ENCODE measurements around the gene ZNF644.
"Not testable (repeated sequence)": the region's sequence is repeated elsewhere in the genome, so short reads cannot be mapped to it uniquely, and the experiment has no call there.

ZNF644 gene

GRCh38 chr1:90977522-90977921 lies 44.3 kb downstream of the ZNF644 start:
- DNase-seq = no peak

- no peak for DNase-seq
Observed at GRCh38 chr1:90973897-90974798, 47.7 kb downstream of the ZNF644 start.

DNA sequence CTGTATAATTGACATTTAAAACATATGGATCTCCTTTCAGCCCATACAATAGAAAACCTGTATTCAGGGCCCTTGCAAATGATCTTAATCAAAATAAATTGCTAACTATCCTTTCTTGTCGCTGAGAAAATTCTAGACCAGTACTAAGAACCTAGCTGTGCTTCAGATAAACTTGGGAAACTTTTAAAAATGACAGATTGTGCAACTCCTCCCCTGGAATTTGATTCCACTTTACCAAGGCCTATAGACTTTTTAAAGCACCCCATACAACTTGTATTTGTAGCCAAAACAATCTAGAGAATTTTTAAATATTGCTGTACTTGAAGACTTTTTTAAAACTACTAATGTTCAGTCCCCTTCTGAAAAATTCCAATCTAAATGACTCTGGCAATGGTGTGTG lies 51.6 kb downstream of the ZNF644 start:
- no peak for DNase-seq

DNA sequence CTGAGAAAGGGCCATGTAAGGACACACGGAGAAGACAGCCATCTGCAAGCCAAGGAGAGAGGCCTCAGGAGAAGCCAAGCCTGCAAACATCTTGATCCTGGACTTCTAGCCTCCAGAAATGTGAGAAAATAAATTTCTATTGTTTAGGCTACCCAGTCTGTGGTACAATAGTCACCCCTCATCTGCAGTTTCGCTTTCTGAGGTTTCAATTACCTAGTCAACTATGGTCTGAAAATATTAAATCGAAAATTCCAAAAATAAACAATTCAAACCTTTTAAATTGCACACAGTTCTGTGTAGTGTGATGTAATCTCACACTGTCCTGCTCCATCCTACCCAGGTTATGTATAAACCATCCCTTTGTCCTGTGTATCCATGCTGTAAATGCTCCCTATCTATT lies 52.6 kb downstream of the ZNF644 start:
- no peak for DNase-seq

GRCh38 chr1:90964444-90965035 lies 57.3 kb downstream of the ZNF644 start:
- DNase-seq = peak; percentile 58

GRCh38 chr1:90963651-90964050 lies 58.2 kb downstream of the ZNF644 start:
- DNase-seq = no peak

GRCh38 chr1:90963236-90963635 lies 58.6 kb downstream of the ZNF644 start:
- DNase-seq = no peak

GRCh38 chr1:90959352-90960206 lies 62.3 kb downstream of the ZNF644 start:
- DNase-seq = no peak

DNA sequence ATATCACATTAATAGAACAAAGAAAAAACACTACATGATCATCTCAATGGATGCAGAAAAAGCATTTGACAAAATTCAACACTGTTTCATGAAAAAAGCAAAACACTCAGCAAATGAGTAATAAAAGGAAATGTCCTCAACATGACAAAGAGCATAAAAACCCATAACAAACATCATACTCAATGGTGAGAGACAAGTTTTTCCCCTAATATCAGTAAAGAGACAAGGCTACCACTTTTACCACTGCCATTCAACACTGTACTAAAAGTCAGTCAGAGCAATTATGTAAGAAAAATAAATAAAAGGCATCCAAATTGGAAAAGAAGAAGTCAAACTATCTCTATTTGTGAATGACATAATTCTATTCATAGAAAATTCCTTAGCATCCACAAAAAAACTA lies 64.3 kb downstream of the ZNF644 start:
- no peak for DNase-seq

DNA sequence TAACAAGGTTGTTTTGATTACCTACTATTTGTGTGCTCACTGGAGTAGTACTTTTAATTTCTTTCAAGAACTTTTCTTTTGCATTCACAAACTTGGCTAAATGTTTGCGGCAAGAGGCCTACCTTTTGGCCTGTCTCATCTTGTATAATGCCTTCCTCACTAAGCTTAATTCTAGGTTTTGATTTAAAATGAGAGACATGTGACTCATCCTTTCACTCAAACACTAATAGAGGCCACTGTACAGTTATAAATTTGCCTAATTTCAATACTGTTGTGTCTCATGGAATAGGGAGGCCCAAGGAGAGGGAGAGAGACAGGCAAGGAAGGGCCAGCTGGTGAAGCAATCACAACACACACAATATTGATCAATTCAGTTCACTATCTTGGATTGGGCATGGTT lies 66.1 kb downstream of the ZNF644 start:
- no peak for DNase-seq

GRCh38 chr1:90952906-90953305 lies 68.9 kb downstream of the ZNF644 start:
- no peak for DNase-seq

DNA sequence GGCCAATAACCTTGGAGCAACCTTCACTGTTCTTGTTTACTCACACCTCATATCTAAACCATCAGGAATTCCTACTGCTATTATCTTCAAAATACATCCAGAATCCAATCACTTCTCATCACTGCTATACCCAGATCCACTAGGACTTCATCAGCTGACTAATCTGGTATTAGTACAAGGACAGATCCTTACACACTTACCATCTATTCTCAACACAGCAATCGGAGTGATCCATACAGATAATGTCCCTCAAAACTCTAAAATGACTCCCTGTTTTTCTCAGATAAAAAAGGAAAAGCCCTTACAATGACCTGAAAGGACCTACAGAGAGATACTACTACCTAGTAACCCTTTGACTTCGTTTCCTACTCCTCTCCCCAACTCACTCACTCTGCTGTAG lies 70.8 kb downstream of the ZNF644 start:
- no peak for DNase-seq

DNA sequence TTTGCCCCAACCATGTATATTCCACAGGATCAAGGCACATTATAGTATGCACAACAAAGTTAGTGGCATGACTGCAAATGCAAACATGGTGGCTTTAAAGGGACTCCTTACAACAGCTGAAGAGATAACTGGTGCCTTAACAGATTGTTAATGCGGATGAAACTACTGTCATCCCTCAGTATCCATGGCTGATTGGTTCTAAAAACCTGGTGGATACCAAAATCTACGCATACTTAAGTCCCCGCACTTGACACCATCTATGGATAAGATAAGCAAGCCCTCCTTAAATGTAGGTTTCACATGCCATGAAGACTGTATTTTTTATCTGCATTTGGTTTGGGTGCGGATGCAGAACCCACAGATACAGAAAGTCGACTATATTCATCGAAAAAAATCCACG lies 73.5 kb downstream of the ZNF644 start:
- no peak for DNase-seq

- no peak for DNase-seq
Observed at GRCh38 chr1:90946630-90947029, 75.2 kb downstream of the ZNF644 start.

DNA sequence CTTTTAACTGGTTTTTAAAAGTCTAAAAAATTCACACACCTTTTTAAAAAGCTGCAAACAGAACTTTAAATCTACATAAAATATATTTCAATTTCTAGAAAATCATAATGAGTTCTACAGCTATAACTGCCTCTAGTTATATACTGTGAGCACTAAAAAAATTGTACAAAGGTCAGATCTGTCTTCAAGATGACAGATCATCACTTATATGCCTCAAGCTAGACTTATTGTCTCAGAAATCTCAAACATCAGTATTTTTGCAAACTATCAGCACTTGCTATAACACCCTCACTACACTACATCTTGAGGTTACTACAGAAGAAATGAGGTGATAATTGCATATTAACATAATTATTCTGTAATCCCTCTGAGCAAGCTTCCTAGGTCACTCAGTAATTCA lies 76.5 kb downstream of the ZNF644 start:
- DNase-seq = no peak

DNA sequence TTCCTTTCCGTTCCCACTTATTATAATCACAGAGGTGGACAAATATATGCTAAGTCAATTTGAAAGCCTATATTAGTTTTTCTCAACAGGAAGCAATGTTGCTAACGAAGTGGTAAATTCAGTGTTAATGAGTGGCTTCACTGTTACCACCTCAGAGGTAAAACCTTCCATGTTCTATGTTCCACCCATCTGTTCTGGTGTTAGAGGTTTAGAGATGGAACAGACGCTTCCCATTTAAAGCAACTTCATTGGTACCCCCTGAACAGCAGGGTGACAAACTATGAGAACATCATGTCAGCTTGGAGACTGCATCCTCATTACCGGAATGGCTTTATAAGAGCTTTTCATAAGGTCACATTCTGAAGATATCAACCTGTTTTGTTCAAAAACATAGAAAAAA lies 77.9 kb downstream of the ZNF644 start:
- DNase-seq = peak; percentile 7

DNA sequence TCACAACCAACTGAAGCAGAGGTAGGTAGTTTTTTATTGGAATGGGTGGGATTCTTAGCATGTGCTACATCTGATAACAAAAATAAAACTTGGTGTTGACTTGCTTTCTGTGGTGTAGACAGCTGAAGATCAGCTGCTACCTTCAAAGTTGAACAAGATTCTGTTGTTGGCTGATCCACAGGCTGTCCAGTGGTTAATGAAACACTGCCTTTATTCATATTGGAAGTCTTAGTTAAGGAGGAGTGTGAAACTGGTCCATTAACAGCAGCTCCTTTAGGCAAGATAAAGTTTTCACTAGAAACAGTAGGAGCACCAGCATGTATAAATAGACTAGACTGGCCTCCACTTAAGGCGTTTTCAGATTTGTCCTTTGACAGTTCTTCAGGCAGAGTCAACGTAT lies 81.1 kb downstream of the ZNF644 start:
- no peak for DNase-seq

GRCh38 chr1:90936731-90937130 lies 85.1 kb downstream of the ZNF644 start:
- DNase-seq = no peak

DNA sequence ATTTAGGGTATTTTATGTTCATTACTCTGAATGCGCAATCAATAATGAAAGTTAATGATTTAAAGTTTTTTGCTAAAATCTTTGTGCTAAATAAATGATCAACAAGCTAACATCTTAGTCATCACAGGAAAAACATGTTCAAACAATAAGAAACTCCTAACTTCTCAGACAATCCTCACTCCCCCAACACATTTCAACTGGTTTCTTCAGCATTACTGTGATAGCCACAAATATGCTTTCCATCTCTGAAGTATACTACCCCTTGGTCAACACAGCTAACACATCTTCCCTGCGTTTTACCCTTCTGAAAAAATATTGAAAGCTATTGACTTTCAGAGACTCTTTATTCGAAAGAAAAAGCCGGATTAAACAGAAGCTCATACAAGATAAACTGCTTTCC lies 85.8 kb downstream of the ZNF644 start:
- DNase-seq = no peak

DNA sequence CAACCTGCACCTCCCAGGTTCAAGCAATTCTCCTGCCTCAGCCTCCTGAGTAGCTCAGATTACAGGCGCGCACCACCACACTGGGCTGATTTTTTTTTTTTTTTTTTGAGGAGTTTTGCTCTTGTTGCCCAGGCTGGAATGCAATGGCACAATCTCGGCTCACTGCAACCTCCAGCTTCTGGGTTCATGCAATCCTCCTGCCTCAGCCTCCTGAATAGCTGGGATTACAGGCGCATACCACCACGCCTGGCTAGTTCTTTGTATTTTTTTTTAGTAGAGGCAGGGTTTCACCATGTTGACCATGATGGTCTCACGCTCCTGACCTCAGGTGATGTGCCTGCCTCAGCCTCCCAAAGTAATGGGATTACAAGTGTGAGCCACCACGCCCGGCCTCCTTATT lies 93.6 kb downstream of the ZNF644 start:
- not testable (repeated sequence) for DNase-seq

GRCh38 chr1:90927674-90928073 lies 94.2 kb downstream of the ZNF644 start:
- DNase-seq = not testable (repeated sequence)

GRCh38 chr1:90926971-90927370 lies 94.9 kb downstream of the ZNF644 start:
- no peak for DNase-seq

Data from NCI-H82 (cell line).